ENCODE results near the gene S1PR2. TPM values are rescaled to one million over a fixed set of nuclear protein-coding genes. Genes with fewer than 3 reads are reported as not detected.
"Not testable (repeated sequence)": the region's sequence is repeated elsewhere in the genome, so short reads cannot be mapped to it uniquely, and the experiment has no call there.

S1PR2 gene
- total RNA-seq, 1 donor from 2014 or later, result 2.5 TPM

DNA sequence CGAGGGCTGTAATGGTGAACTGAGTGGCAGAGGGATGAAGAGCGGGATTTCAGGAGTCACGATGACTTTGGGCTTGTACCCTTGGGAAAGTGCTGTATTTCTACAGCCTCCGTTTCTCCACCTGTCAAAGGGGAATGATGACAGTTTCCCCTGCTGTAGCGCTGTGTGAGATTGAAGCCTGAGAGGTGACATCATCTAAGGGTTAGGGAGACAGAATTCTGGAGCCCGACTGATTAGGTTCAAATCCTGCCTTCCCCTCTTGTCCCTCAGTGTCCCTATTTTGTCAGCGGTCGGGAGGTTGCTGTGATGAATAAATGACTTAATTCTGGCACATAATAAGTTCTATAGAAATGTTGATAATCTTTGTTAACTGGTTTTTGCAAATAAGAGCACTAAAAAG, 21.6 kb upstream of the S1PR2 start:
- no peak for ATAC-seq

DNA sequence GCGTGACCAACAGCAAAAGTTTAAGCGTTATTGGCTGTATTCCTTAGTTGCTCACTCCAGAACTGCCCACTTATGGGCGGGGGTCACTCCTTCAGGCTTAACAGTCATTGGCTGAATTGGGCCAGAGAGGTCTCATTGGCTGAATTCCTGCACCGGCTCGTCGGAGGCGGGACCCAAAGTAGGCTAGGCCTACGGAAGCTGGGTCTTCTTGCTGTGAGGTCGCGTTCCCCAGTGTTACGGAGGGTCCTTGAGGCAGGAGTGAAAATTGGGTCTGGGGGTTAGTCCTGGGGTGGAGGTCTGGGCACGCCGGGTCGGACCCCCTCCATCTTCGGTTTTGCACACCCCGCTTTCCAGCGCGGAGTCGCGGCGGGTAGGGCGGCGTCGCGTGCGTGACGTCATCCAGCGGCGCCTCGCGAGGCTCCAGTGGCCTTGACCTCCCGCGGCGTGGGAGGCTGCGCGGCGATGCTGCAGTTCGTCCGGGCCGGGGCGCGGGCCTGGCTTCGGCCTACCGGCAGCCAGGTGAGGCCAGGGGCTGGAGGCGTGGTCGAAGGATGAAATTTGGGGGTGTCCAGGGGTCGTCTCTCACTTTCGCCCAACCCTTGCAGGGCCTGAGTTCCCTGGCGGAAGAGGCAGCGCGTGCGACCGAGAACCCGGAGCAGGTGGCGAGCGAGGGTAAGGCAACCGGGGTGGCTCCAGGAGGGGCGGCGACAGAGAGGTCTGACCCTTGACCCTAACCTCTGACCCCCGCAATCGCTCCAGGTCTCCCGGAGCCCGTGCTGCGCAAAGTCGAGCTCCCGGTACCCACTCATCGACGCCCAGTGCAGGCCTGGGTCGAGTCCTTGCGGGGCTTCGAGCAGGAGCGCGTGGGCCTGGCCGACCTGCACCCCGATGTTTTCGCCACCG, 20.9 kb upstream of the S1PR2 start, which contains the start of gene MRPL4:
TSS of gene MRPL4 (plus strand) at position 423 of the 903 bp plus-strand sequence. CDS start at position 463, 40 bp downstream.
- peak; percentile 95 for ATAC-seq

DNA sequence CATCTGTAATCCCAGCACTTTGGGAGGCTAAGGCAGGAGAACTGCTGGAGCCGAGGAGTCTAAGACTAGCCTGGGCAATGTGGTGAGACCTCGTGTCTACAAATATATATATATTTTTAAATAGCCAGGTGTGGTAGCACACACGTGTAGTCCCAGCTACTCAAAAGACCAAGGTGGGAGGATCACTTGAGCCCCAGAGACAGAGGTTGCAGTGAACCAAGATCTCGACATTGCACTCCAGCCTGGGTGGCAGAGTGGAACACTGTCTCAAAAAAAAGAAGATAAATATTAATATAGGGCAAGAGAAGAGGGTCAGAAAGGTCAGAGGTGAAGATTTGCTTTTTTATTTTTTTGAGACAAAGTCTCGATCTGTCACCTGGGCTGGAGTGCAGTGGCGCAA, 15.4 kb upstream of the S1PR2 start:
- no peak for ATAC-seq

DNA sequence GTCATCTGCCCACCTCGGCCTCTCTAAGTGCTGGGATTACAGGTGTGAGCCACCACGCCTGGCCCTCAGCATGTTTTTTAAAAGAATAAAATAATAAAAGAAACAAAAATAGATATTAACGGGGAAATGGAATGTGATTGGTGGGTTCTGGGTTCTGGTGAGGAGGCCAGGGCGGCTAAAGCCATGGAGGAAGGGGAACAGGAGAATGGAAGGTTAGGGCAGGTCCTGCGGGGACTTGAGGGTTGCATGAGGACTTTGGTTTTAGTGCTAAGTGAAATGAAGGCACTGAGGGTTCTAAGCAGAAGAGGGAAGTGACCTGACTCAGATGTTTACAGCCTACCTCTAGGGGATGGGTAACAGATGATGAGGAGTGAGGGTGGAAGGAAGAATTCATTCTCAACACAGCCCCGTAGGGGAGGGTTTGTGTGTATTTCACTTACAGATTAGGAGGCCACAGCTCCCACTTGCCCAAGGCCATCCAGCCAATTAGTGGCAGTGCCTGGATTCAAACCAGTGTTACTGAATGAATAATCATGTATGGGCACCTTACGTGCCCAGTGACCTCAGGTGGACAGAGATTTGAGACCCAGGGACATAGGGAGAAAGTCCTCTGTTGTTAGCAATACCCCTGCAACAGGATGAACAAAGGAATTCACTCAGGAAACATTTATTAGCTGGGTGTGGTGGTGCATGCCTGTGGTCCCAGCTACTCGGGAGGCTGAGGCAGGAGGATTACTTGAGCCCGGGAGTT, 14.2 kb upstream of the S1PR2 start:
- no peak for ATAC-seq

DNA sequence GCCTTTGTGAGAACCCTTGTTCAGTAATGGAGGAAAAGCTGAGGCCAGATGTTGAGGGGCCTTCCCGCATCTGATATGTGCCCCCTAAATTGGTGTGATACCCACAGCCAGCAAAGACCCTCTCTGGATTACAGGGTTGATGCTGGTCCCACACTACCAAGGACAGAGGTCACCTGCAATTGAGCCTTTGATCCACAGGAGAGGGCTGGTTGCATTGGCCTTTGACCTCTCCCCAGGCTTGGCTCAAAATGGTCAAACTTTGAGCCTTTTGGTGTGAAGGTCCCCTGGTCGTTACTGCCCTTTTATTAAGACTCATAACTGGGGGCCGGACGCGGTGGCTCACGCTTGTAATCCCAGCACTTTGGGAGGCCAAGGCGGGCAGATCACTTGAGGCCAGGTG, 12.5 kb upstream of the S1PR2 start:
- no peak for ATAC-seq

DNA sequence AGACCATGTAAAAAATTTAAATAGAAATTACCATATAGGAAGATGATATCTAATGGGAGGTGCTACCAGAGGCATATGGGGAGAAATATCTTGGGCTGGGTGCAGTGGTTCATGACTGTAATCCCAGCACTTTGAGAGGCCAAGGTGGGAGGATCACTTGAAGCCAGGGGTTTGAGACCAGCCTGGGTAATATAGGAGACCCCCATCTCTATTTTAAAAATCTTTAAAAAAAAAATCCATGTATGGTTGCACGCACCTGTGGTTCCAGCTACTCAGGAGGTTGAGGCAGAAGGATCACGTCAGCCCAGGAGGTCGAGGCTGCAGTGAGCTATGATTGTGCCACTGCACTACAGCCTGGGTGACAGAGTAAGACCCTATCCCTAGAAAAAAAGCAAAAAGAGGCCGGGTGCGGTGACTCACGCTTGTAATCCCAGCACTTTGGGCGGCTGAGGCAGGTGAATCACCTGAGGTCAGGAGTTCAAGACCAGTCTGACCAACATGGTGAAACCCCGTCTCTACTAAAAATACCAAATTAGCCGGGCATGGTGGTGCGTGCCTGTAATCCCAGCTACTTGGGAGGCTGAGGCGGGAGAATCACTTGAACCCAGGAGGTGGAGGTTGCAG, 10.8 kb upstream of the S1PR2 start:
- ATAC-seq, result not testable (repeated sequence)

DNA sequence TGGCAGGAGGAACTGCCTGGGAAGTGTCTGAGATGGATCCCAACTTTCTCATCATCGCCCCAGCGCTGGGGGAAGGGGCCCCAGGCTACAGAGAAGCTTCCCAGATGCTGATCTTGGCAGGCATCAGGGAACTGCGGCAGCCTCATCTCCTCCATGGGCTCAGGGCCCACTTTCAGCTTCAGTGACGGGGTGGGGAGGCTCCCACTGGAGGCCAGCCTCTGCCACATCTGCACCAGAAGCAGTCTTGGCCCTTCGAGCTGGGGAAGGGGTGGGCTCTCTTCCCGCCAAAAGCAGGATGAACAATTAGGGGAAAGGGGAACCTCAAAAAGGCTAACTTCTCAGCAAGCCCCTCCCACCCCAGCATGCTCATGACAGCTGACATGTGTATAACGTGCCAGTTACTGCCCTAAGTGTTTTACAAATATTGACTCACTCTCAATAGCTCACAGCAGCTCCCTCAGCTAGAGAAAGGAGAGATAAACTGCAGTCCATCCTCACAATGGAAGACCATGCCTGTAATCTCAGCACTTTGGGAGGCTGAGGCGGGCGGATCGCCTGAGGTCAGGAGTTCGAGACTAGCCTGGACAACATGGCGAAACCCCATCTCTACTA, 7.1 kb upstream of the S1PR2 start:
- ATAC-seq, result peak; percentile 43

DNA sequence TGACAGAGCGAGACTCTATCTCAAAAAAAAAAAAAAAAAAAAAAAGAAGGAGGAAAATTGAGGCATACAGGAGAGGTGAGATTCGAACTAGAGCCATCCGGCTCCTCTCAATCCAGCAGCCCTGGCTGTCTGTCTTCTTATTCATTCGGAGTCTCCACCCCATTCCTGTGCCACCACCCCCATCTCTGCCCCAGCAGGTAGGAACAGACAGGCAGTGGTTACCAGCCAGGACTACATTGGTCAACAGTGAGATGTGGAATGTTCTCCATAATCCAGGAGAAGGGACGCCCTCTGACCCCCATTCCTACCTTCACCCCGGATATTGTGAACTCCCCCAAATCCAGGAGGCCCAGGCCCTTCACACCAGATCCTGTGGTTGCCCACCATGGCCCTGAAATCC, 6.6 kb upstream of the S1PR2 start:
- no peak for ATAC-seq

DNA sequence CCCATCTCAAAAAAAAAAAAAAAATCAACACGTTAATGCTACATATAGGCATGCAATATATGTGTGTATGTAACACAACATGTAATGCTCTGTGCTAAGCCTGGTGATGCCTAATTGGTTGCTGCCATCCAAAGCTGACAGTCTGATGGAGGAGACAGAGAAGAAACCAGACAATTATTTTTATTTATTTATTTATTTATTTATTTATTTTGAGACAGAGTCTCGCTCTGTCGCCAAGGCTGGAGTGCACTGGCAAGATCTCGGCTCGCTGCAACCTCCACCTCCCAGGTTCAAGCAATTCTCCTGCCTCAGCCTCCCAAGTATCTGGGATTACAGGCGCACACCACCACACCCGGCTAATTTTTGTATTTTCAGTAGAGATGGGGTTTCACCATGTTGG, 4.3 kb upstream of the S1PR2 start:
- ATAC-seq, result not testable (repeated sequence)

DNA sequence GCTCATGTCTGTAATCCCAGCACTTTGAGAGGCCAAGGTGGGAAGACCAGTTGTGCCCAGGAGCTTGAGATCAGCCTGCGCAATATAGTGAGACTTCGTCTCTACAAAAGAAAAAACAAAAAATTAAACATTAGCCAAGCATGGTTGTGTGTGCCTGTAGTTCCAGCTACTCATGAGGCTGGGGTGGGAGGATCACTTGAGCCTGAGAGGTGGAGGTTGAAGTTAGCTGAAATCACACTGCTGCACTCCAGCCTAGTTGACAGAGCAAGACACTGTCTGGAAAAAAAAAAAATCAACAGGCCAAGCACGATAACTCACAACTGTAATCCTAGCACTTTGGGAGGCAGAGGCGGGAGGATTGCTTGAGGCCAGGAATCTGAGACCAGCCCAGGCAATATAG, 3.9 kb upstream of the S1PR2 start:
- ATAC-seq, result no peak

DNA sequence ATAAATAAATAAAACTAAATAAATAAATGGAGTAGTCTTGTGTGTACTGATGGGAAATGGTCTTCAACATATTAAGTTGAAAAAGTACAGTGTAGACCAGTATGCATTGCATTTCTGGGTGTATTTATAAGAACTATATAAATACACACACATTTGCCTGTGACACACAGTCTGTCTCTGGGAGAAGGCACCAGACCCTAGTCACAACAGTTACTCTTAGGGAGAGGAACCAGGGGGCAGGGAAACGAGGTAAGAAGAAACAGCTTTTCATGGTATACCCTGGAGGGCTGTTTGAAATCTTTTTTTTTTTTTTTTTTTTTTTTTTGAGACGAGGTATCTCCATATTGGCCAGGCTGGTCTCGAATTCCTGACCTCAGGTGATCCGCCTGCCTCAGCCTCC, 2.8 kb upstream of the S1PR2 start:
- ATAC-seq, result no peak

DNA sequence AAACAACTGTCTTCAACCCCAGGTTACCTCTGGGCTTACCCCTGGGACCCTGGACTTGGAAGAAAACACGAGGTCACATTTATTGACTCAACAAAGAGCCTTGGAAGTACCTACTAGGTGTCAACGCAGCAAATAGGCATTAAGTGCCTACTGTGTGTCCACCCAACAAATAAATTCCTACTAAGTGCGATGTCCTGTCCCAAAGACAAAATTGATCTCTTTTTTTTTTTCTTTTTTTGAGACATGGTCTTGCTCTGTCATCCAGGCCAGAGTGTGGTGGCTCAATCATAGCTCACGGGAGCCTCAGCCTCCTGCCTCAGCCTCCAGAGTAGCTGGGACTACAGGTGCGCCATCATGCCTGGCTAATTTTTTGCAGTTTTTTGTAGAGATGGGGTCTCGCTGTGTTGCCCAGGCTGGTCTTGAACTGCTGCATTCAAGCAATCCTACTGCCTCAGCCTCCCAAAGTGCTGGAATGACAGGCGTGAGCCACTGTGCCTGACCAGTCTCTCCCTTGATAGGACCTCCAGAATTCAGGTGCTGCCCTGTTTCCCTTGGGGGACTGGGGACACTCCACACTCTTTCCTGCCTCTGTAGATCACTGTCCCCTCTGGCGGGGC, 589 bp upstream of the S1PR2 start:
- ATAC-seq, result no peak

DNA sequence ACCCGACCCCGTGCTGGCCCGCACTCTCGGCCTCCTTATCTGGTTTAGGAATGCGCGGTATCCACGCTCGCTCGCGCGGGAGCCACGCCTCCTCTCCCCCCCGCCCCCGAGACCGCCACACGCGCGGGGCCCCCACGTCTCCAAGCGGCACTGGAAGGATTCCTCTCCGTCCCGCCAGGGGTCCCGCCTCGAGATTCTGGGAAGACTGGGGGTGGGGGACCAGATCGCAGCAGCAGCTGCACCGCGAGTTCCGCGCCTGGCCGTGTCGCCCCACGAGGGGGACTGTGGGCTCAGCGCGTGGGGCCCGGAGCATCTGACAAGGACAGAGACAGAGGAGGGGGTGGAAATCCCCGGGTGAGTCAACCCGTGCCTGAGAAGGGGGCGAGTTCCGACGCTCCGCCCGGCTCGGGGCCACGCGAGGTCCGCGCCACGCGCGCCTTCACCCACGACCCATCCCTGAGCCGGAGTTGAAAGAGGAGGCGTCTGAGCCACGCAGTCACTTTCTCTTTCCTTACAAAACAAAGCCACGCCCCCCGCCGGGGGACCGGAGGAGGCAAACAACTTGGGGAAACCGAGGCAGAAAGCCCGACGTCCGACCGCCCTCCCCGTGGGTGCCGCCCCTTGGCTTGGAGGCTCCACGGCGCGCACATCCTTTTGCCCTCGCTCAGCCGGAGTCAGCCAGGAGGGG, 814 bp downstream of the S1PR2 start:
- peak; percentile 7 for ATAC-seq

DNA sequence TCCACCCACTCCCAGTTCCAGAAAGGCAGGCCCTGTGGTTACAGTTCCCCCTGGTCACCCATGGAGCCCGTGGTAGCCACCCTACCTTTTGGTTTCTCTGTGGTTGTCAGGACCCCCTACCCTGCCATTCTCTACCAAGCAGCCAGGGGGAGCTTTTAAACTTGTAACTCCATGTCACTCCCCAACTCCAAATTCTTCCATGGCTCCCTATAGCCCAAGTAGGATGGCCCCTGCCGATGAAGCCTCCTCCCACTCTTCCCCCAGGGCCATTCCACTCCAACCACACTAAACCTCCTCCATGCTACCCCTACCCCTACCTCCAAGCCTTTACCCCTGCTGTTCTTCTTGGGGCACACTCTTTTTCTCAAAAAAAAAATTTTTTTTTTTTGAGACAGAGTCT, 2.2 kb downstream of the S1PR2 start:
- ATAC-seq, result no peak

DNA sequence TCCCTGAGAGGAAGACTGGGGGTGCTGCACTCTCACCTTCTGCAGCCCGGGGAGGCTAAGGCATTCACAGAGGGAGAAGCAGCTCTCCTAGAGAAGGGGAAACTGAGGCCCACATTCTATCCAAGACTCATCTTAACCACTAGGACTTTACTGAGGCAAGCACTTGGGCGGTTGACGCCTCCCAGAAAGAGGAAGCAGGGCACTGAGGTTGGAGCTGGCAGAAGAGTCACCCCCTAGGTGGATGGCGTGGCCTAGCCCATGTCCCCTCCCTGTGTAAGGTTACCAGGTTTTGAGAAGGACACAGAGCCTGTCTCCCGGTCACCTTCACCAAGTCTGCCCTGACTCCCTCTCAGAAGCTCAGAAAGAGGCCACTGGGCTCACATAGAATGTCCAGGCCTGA, 2.7 kb downstream of the S1PR2 start:
- ATAC-seq, result no peak

DNA sequence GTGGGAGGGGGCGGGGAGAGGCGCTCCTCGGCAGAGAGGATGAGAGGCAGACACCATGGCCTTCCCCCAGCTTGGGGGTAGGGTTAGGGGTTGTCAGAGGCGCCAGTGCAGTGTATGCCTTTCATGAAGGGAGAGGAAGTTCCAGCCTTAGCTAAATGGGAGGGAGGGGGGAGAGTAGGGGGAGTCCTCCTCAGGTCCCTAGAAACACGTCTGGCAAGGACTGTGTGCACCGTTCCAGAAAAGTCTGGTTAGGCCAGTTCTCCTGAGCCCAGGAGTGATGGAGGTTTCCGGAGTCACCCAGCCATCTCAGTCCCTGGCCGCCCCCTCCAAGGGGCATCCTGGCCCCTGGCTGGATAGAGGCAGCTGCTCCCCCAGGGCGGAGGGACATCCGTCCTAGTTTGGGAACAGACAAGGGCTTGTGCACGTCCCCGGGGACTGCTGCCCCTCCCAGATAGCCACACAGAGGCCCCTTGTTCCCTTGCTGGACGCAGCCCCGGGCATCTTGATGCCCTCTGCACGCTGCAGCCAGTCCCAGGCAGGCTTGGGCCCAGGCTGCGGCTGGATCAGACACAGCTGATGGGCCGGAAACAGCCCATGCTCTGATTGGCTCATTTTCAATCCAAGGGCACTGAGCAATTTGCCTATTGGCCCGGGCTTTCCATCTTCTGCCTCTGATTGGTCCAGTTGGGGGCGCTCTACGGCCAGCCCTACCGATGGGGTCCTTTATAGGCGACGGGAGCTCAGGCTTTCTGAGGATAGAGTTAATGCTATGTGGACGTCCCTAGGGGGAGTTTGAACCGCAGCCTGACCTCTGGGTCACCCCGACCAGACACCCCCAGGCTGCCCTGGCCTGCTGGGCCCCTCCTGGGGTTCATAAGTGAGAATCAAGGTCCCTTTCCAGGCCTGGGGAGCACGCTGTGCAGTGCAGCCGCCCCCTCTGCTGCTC, 3.8 kb downstream of the S1PR2 start:
- ATAC-seq, result no peak

DNA sequence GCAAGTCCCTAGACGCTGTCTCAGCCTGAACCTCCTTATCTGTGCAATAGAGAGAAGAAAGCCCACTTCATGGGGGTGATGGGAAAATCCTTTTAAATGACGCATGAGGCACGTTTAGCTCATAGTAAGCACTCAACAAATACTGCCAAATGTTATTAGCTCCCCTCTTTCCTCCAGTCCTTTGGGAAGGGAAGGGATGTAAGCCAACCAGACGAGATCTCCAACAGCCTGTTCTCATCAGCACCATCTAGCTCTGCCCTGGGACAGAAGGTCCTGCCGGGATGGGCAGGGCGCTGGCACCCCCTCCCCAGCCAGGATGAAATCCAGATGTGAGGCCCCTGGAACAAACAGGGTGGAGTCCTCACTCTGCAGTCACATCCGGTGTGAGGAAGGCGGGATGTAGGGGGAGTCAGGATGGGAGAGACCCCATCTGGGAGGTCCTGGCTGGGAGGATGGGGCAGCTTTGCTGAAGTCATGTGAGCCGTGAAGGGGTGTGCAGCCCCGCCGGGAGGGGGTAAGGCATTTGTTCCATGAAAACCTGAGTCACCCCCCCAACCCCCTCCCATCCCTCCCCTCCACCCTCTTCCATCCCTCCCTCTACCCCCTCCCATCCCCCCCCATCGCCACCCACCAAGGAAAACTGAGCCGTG, 4.6 kb downstream of the S1PR2 start:
- no peak for ATAC-seq

DNA sequence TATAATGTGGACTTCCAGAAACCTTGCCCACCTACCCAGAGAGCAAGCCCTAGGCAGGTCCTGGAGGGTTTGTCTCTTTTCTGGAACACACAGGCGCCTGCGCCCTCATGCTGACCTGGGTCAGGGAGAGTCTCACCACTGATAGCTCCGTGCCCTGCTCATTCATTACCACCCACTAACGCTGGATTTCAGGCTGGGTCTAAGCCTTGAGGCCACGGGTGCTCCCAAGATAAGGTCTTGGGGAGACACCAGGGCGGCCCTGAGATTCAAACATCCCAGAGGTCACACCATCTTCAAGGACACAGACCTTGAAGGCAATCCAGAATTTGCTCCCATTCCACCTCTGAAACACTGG, 5.1 kb downstream of the S1PR2 start:
- ATAC-seq, result no peak

DNA sequence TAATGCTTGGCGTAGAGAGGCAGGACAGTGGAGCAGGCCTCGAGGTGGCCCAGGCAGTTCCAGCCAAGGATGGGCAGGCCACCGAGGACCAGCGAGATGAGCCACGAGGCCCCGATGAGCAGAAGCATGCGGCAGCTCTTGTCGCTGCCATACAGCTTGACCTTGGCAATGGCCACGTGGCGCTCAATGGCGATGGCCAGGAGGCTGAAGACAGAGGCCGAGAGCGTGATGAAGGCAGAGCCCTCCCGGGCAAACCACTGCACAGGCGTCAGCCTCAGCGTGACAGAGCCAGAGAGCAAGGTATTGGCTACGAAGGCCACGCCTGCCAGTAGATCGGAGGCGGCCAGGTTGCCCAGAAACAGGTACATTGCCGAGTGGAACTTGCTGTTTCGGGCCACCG, 6.8 kb downstream of the S1PR2 start:
- no peak for ATAC-seq
